ENCODE data around the gene C1QTNF2.

Gene C1QTNF2

DNA sequence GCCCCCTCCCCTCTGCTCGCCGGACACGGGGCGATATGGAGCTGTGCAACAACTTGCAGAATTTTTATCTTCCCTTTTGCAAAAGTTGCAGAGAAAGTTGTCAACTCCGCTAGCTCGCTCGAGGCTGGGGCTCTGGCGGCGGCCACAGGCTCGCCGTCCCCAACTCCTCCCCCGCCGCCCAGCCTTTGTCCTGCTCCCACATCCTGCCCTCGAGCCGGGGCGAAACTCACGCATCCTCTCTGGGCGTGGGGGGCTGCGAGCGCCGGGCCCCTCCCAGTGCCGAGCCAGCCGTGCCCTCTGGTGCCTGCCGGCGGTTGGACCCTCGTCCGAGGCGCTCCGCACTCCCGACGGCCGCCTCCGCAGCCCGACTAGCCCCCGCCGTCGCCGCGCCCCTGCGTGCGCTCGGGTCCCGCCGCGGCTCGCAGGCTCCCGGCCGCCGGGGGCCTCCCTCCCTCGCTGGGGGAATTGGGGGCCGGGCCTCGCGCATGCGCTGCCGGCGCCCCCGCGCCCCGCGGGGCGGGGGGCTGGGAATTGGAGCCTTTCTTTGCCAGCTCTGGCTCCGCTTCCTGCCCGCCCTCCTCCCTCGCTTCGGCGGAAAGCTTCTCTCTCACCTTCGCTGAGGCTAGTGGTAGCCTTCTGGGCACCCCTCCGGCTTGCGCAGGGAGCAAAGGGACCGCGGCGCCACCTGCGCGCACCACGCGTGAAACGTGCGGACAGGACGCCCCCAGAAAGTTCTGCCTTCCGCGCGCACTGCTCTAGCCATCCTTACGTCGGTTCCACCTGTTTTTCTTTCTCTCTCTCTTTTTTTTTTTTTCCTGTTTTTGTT lies 58.1 kb downstream of the C1QTNF2 start, which contains the start of gene CCNJL:
Gene CCNJL (minus strand): TSS at position 431 of the 826 bp plus-strand sequence. CDS start 641 bp downstream, outside the sequence.
- peak; percentile 24 for DNase-seq (ENCODE audit: low read depth, low spot score)
- H3K4me3 ChIP-seq (ENCODE audit: low read length), result peak within 1 kb of the TSS; percentile 58

DNA sequence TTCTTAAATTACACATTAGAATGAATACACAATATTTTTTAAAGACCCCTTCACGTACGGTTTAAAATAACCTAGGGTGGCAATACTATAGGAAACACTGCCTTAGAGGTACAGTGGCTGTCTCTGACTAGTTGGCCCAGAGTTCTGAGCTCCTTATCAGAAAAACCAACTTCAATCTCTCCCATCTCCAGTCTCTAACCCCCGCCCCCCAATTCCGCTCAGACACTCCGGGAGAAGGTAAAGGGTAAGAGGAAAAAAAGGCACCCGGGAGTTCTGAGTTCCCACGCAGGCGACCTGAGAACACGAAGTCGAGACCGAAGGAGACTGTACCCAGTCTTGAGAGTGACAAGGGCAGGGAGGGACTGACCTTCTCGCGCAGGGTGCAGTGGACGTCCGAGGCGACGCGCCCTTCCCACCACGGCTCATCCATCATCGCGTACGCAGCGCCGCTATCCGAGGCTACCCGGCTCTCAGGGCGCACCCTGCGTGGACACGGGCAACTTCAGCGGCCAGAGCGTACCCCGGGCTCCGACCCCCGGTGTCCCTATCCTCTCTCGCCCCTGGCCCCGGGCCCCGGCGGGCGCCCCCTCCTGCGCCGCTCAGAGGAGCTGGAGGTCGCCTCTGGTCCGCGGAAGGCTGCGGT lies 58.8 kb downstream of the C1QTNF2 start:
- peak overlapping the region; percentile 58 for H3K4me3 ChIP-seq (ENCODE audit: low read length)
- no peak for DNase-seq (ENCODE audit: low read depth, low spot score)

- H3K4me3 ChIP-seq (ENCODE audit: low read length), result no peak overlapping the region
Observed at GRCh38 chr5:160310552-160311295, 59.7 kb downstream of the C1QTNF2 start.

GRCh38 chr5:160310140-160310539 lies 60.3 kb downstream of the C1QTNF2 start:
- DNase-seq (ENCODE audit: low read depth, low spot score), result no peak

More at GRCh38 chr5:160310552-160311295, 59.7 kb downstream of the C1QTNF2 start:
- no peak for DNase-seq (ENCODE audit: low read depth, low spot score)

DNA sequence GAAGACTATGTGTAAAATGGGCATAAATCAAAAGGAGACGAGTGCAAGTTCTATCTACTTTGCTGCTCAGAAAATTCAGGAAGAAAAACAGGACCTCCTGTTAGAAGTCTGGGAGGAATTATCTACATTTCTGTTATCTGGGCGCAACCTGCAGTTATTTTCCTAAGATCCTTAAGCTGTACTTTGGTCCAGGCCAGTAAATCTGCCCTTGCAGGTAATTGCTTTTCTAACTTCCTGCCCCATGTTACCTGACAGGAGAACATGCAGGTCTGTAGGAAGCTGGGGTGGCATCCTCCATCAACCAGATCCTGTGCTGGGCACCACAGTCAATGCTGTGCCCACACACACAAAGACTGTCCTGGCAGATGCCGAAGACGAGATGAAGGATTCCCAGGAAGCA lies 63.7 kb downstream of the C1QTNF2 start:
- DNase-seq (ENCODE audit: low read depth, low spot score), result no peak

More at GRCh38 chr5:160310140-160310539, 60.3 kb downstream of the C1QTNF2 start:
- no peak overlapping the region for H3K4me3 ChIP-seq (ENCODE audit: low read length)

GRCh38 chr5:160305319-160305718 lies 65.1 kb downstream of the C1QTNF2 start:
- H3K4me3 ChIP-seq (ENCODE audit: low read length), result no peak overlapping the region
- DNase-seq (ENCODE audit: low read depth, low spot score), result no peak

More for the DNA sequence above, 63.7 kb downstream of the C1QTNF2 start:
- no peak overlapping the region for H3K4me3 ChIP-seq (ENCODE audit: low read length)

GRCh38 chr5:160303690-160304089 lies 66.7 kb downstream of the C1QTNF2 start:
- H3K4me3 ChIP-seq (ENCODE audit: low read length), result no peak overlapping the region
- DNase-seq (ENCODE audit: low read depth, low spot score), result no peak

GRCh38 chr5:160298189-160298588 lies 72.2 kb downstream of the C1QTNF2 start:
- H3K4me3 ChIP-seq (ENCODE audit: low read length), result no peak overlapping the region
- DNase-seq (ENCODE audit: low read depth, low spot score), result no peak

- no peak overlapping the region for H3K4me3 ChIP-seq (ENCODE audit: low read length)
- DNase-seq (ENCODE audit: low read depth, low spot score), result no peak
Observed at GRCh38 chr5:160297776-160298175, 72.7 kb downstream of the C1QTNF2 start.

Measured in Jurkat, Clone E6-1 (cell line).